Cardiac muscle cell (in vitro differentiated cells and primary cell): Measurements from ENCODE around the gene SLC27A5. TPM values are rescaled to one million over a fixed set of nuclear protein-coding genes. Genes with fewer than 3 reads are reported as not detected.
"Not testable (repeated sequence)": the region's sequence is repeated elsewhere in the genome, so short reads cannot be mapped to it uniquely, and the experiment has no call there.

ENCODE experiments used
- DNase-seq, 2 donors: peaks; one replicate each; pipeline versions ENCODE4 v3.0.0 to v3.0.0-alpha.2; 2010 to 2017; ENCODE audit warnings: low read depth in 1 of 2, low spot score in 1 of 2
- H3K27ac ChIP-seq: fragments of 200-600 bp; sonication (generic); 2 replicates; pipeline ENCODE4 v1.5.1; 2016
- H3K27me3 ChIP-seq: fragments of 200-600 bp; sonication (generic); 2 replicates; pipeline ENCODE4 v1.6.0; 2016; ENCODE audit warnings: control low read depth
- H3K36me3 ChIP-seq: fragments of 200-600 bp; sonication (generic); 2 replicates; pipeline ENCODE4 v1.5.1; 2016; ENCODE audit warnings: control low read depth
- H3K4me1 ChIP-seq: fragments of 200-600 bp; sonication (generic); 2 replicates; pipeline ENCODE4 v1.8.1; 2017; ENCODE audit warnings: low read depth, mild to moderate bottlenecking, mixed run types
- H3K4me3 ChIP-seq: fragments of 200-600 bp; sonication (generic); 2 replicates; pipeline ENCODE4 v1.5.1; 2016; ENCODE audit warnings: mild to moderate bottlenecking
- H3K9me3 ChIP-seq: fragments of 200-600 bp; sonication (generic); 2 replicates; pipeline ENCODE4 v1.5.1; 2017; ENCODE audit warnings: low read depth, mild to moderate bottlenecking, control low read depth
- CTCF ChIP-seq: IDR thresholded peaks from 2 replicates; pipeline ENCODE4 v1.5.1; 2012; ENCODE audit warnings: low read depth, mild to moderate bottlenecking, low read length
- polyA plus RNA-seq: library from polyadenylated mRNA; unstranded; fragments of >200 nt; fragmentation: Nextera tagmentation; extraction: Ambion mirVana; gene quantifications from 2 replicates; pipeline ENCODE4 v1.2.1, GENCODE V29; 2016
- total RNA-seq: library from RNA; depleted of rRNA; stranded (reverse); fragments of >200 nt; gene quantifications from 2 replicates; pipeline ENCODE4 v1.2.3, GENCODE V29; 2016

Gene SLC27A5
- total and polyA plus RNA-seq, 2 experiments from 2014 or later, result 22.5 to 23.9 TPM

- Histone ChIP-seq H3K27me3 (no peaks in the 10 kb centered on the region), H3K4me1 (no peaks in the 10 kb centered on the region), H3K4me3 (no peak overlapping the region), H3K9me3 (no peaks in the 10 kb centered on the region), H3K27ac (no peak overlapping the region), H3K36me3 (no peaks in the 10 kb centered on the region)
- no peak for TF ChIP-seq CTCF
- DNase-seq, result no peak
Measured at GRCh38 chr19:58456111-58456510, 55.7 kb downstream of the SLC27A5 start.

GRCh38 chr19:58455306-58455705, 56.5 kb downstream of the SLC27A5 start:
- H3K4me1 ChIP-seq, result no peaks in the 10 kb centered on the region
- no peaks in the 10 kb centered on the region for H3K9me3 ChIP-seq
- H3K27me3 ChIP-seq, result peaks cover 5% of the 10 kb centered on the region
- no peaks in the 10 kb centered on the region for H3K36me3 ChIP-seq
- no peak overlapping the region for H3K4me3 ChIP-seq
- no peak for DNase-seq
- no peak overlapping the region for H3K27ac ChIP-seq
- TF ChIP-seq CTCF, result no peak

GRCh38 chr19:58453743-58454142, 58.0 kb downstream of the SLC27A5 start:
- Histone ChIP-seq H3K9me3 (no peaks in the 10 kb centered on the region), H3K27ac (no peak overlapping the region), H3K36me3 (no peaks in the 10 kb centered on the region), H3K27me3 (peaks cover 10% of the 10 kb centered on the region), H3K4me1 (no peaks in the 10 kb centered on the region), H3K4me3 (no peak overlapping the region)
- no peak for TF ChIP-seq CTCF
- no peak for DNase-seq

- DNase-seq, result peak; percentile 95 to 99
- H3K36me3 ChIP-seq, result no peaks in the 10 kb centered on the region
- no peak within 1 kb of the TSS for H3K27ac ChIP-seq
- no peak for TF ChIP-seq CTCF
- no peaks in the 10 kb centered on the region for H3K4me1 ChIP-seq
- H3K4me3 ChIP-seq, result peak within 1 kb of the TSS; percentile 89
- no peaks in the 10 kb centered on the region for H3K9me3 ChIP-seq
- peaks cover 10% of the 10 kb centered on the region for H3K27me3 ChIP-seq
Measured at GRCh38 chr19:58451358-58452101, 60.3 kb downstream of the SLC27A5 start, which contains the start of gene ZNF324B. ZNF324B (plus strand) TSS chr19:58451622; CDS start chr19:58453702, 2,080 bp downstream.

GRCh38 chr19:58450856-58451357, 60.9 kb downstream of the SLC27A5 start:
- peaks cover 10% of the 10 kb centered on the region for H3K27me3 ChIP-seq
- DNase-seq, result no peak
- no peaks in the 10 kb centered on the region for H3K36me3 ChIP-seq
- no peak overlapping the region for H3K27ac ChIP-seq
- TF ChIP-seq CTCF, result no peak
- H3K4me3 ChIP-seq, result peak overlapping the region; percentile 89
- no peaks in the 10 kb centered on the region for H3K4me1 ChIP-seq
- no peaks in the 10 kb centered on the region for H3K9me3 ChIP-seq

- H3K9me3 ChIP-seq, H3K36me3 ChIP-seq, H3K4me3 ChIP-seq, H3K27ac ChIP-seq, DNase-seq, H3K4me1 ChIP-seq: not testable (repeated sequence)
- peaks cover 10% of the 10 kb centered on the region for H3K27me3 ChIP-seq
Measured at GRCh38 chr19:58449980-58450379, 61.8 kb downstream of the SLC27A5 start.

GRCh38 chr19:58448860-58449259, 62.9 kb downstream of the SLC27A5 start:
- H3K4me1 ChIP-seq, H3K36me3 ChIP-seq, H3K9me3 ChIP-seq, DNase-seq, H3K4me3 ChIP-seq, H3K27ac ChIP-seq: not testable (repeated sequence)
- peaks cover 10% of the 10 kb centered on the region for H3K27me3 ChIP-seq
